Fibroblast of lung (primary cell): Measurements from ENCODE around the gene ACO1. TPM values are rescaled to one million over a fixed set of nuclear protein-coding genes. Genes with fewer than 3 reads are reported as not detected.

Experiments used
- DNase-seq, 2 donors: peaks; one replicate each; pipeline versions ENCODE4 v3.0.0 to v3.0.0-alpha.2; 2010; ENCODE audit warnings: low read depth in 2 of 2
- H2AFZ ChIP-seq: 2 replicates; pipeline ENCODE4 v1.5.1; 2012; ENCODE audit warnings: low read length, control low read depth, inconsistent platforms
- H3K27ac ChIP-seq: 2 replicates; pipeline ENCODE4 v1.5.1; 2011; ENCODE audit warnings: low read length, control low read depth; ENCODE audit not compliant: insufficient read depth
- H3K27me3 ChIP-seq: 2 replicates; pipeline ENCODE4 v1.5.1; 2011; ENCODE audit warnings: mild to moderate bottlenecking, low read length; ENCODE audit not compliant: control insufficient read depth, insufficient read depth
- H3K36me3 ChIP-seq: 2 replicates; pipeline ENCODE4 v1.5.1; 2011; ENCODE audit warnings: low read length; ENCODE audit not compliant: control insufficient read depth, insufficient read depth
- H3K4me1 ChIP-seq: 2 replicates; pipeline ENCODE4 v1.5.1; 2011; ENCODE audit warnings: low read length; ENCODE audit not compliant: control insufficient read depth, insufficient read depth; ENCODE audit errors: extremely low read depth
- H3K4me2 ChIP-seq: 2 replicates; pipeline ENCODE4 v1.5.1; 2011; ENCODE audit warnings: low read length, control low read depth; ENCODE audit not compliant: insufficient read depth; ENCODE audit errors: extremely low read depth
- H3K4me3 ChIP-seq, 4 experiments: fragments of 200-600 bp in 1 of 4; sonication (generic) in 1 of 4; replicated peaks in 1 of 4; 2 replicates each; pipeline ENCODE4 v1.5.1; 2011 to 2016; ENCODE audit warnings: low read length in 4 of 4, low read depth in 3 of 4, mild to moderate bottlenecking in 3 of 4, control low read depth in 2 of 4, inconsistent platforms in 1 of 4, mixed read lengths in 1 of 4; ENCODE audit not compliant: insufficient read depth in 1 of 4; ENCODE audit errors: control extremely low read depth in 1 of 4
- H3K79me2 ChIP-seq: 2 replicates; pipeline ENCODE4 v1.5.1; 2012; ENCODE audit warnings: mild to moderate bottlenecking, low read length, inconsistent platforms; ENCODE audit not compliant: control insufficient read depth, insufficient read depth
- H3K9ac ChIP-seq: 2 replicates; pipeline ENCODE4 v1.5.1; 2011; ENCODE audit warnings: mild to moderate bottlenecking, low read length, control low read depth; ENCODE audit not compliant: insufficient read depth
- H3K9me3 ChIP-seq: 2 replicates; pipeline ENCODE4 v1.5.1; 2012; ENCODE audit warnings: low read depth, low read length; ENCODE audit not compliant: control insufficient read depth, insufficient read depth
- H4K20me1 ChIP-seq: 2 replicates; pipeline ENCODE4 v1.5.1; 2011; ENCODE audit warnings: low read length; ENCODE audit not compliant: control insufficient read depth, insufficient read depth; ENCODE audit errors: extremely low read depth
- EZH2 ChIP-seq: IDR thresholded peaks from 2 replicates; pipeline ENCODE4 v1.5.1; 2012; ENCODE audit warnings: low read length, control low read depth, mild to moderate bottlenecking; ENCODE audit errors: missing control alignments
- polyA plus RNA-seq, 2 donors: library from polyadenylated mRNA; depleted of rRNA in 1 of 2; stranded (reverse) in 1 of 2; unstranded in 1 of 2; fragments of >200 nt; gene quantifications; 2 replicates each; pipeline ENCODE4 v1.2.1, GENCODE V29; 2011 to 2012; ENCODE audit warnings: missing spikeins in 1 of 2
- total RNA-seq: library from RNA; depleted of rRNA; stranded (reverse); fragments of >200 nt; gene quantifications from 2 replicates; pipeline ENCODE4 v1.2.1, GENCODE V29; 2014
- TF ChIP-seq, protein P1 (sequence below), 2 donors: IDR thresholded peaks in 1 of 2; conservative IDR thresholded peaks in 1 of 2; 1 replicate in 1 of 2; 2 replicates in 1 of 2; pipeline ENCODE4 v1.5.1; 2011 to 2012; ENCODE audit warnings: low read length in 2 of 2, control low read depth in 1 of 2, inconsistent platforms in 1 of 2, low read depth in 1 of 2, mild to moderate bottlenecking in 1 of 2

The ACO1 gene
- total and polyA plus RNA-seq, 2 donors (not counting 1 experiment from before 2014, with no cell fraction given) = 77.8 to 158 TPM

- no peak for DNase-seq
- Histone ChIP-seq H3K4me1 (no peaks in the 10 kb centered on the region), H2AFZ (no peak overlapping the region), H3K9me3 (no peaks in the 10 kb centered on the region), H3K9ac (no peak overlapping the region), H3K4me3 (no peak overlapping the region), H3K4me2 (no peak overlapping the region), H3K79me2 (no peaks in the 10 kb centered on the region), H3K27ac (no peak overlapping the region), H4K20me1 (no peaks in the 10 kb centered on the region), H3K27me3 (no peaks in the 10 kb centered on the region), H3K36me3 (peaks cover 12% of the 10 kb centered on the region)
- TF ChIP-seq, protein P1, sequence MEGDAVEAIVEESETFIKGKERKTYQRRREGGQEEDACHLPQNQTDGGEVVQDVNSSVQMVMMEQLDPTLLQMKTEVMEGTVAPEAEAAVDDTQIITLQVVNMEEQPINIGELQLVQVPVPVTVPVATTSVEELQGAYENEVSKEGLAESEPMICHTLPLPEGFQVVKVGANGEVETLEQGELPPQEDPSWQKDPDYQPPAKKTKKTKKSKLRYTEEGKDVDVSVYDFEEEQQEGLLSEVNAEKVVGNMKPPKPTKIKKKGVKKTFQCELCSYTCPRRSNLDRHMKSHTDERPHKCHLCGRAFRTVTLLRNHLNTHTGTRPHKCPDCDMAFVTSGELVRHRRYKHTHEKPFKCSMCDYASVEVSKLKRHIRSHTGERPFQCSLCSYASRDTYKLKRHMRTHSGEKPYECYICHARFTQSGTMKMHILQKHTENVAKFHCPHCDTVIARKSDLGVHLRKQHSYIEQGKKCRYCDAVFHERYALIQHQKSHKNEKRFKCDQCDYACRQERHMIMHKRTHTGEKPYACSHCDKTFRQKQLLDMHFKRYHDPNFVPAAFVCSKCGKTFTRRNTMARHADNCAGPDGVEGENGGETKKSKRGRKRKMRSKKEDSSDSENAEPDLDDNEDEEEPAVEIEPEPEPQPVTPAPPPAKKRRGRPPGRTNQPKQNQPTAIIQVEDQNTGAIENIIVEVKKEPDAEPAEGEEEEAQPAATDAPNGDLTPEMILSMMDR (conservative IDR thresholded peaks at IDR 0.05 in 1 of 2, IDR thresholded peaks at IDR 0.05 in 1 of 2; ENCODE audit: low read depth in 1 of 2, low read length in 2 of 2) = no peak
- TF ChIP-seq EZH2 = no peak
Measured at GRCh38 chr9:32454280-32454679, 69.8 kb downstream of the ACO1 start.

GRCh38 chr9:32455738-32456137 is 71.3 kb downstream of the ACO1 start:
- no peak for DNase-seq
- Histone ChIP-seq H3K27ac (no peak overlapping the region), H3K79me2 (no peaks in the 10 kb centered on the region), H4K20me1 (no peaks in the 10 kb centered on the region), H3K4me2 (no peak overlapping the region), H3K9ac (no peak overlapping the region), H3K4me1 (no peaks in the 10 kb centered on the region), H3K9me3 (no peaks in the 10 kb centered on the region), H2AFZ (no peak overlapping the region), H3K36me3 (peaks cover 5% of the 10 kb centered on the region), H3K27me3 (no peaks in the 10 kb centered on the region), H3K4me3 (no peak overlapping the region)
- TF ChIP-seq, protein P1 (conservative IDR thresholded peaks at IDR 0.05 in 1 of 2, IDR thresholded peaks at IDR 0.05 in 1 of 2; ENCODE audit: low read depth in 1 of 2, low read length in 2 of 2) = no peak
- no peak for TF ChIP-seq EZH2

DNA sequence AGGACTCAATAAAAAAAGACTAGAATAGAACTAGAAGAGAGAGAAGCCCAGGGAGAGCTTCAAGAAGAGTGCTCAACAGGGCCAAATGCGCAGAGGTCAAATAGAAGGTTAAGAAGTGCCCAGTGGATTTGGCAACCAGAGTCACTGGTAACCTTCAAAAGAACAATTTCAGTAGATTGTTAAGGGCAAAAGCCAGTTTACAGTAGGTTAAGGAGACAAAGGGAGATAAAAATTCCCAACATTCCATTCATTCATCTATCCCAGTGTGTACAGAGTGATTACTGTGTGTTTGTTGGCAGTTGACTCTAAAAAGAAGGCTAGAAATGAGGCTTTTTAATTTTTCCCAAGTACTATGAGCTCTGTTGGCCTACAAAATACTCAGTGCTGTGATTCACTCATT is 72.1 kb downstream of the ACO1 start:
- no peak for TF ChIP-seq EZH2
- TF ChIP-seq, protein P1 (conservative IDR thresholded peaks at IDR 0.05 in 1 of 2, IDR thresholded peaks at IDR 0.05 in 1 of 2; ENCODE audit: low read depth in 1 of 2, low read length in 2 of 2) = no peak
- H4K20me1 ChIP-seq = no peaks in the 10 kb centered on the region
- peak in 1 of 2 donors; percentile 56 for DNase-seq
- no peaks in the 10 kb centered on the region for H3K4me1 ChIP-seq
- peaks cover 5% of the 10 kb centered on the region for H3K36me3 ChIP-seq
- no peak overlapping the region for H2AFZ ChIP-seq
- H3K9me3 ChIP-seq = no peaks in the 10 kb centered on the region
- no peaks in the 10 kb centered on the region for H3K79me2 ChIP-seq
- H3K27me3 ChIP-seq = no peaks in the 10 kb centered on the region
- H3K4me3 ChIP-seq = no peak overlapping the region
- no peak overlapping the region for H3K4me2 ChIP-seq
- H3K27ac ChIP-seq = no peak overlapping the region
- H3K9ac ChIP-seq = no peak overlapping the region
